Trophoblast cell (in vitro differentiated cells and primary cell): ENCODE data around the gene PTTG2.
A peak's percentile ranks its signal among the peaks of the same experiment; 100 is the strongest.

ENCODE experiments used
- DNase-seq, 2 donors: peaks; one replicate each; pipeline ENCODE4 v3.0.0-alpha.2; 2016
- H2AFZ ChIP-seq: 2 replicates; pipeline ENCODE4 v1.6.1; 2013; ENCODE audit warnings: low read length, moderate library complexity, mild to moderate bottlenecking; ENCODE audit not compliant: insufficient read depth, poor library complexity
- H2AK5ac ChIP-seq: 2 replicates; pipeline ENCODE4 v1.6.1; 2013; ENCODE audit warnings: mild to moderate bottlenecking, low read length
- H2BK120ac ChIP-seq: 2 replicates; pipeline ENCODE4 v1.6.1; 2013; ENCODE audit warnings: low read length, mild to moderate bottlenecking, moderate library complexity; ENCODE audit not compliant: insufficient read depth, poor library complexity
- H2BK12ac ChIP-seq: 2 replicates; pipeline ENCODE4 v1.6.1; 2013; ENCODE audit warnings: mild to moderate bottlenecking, low read length, moderate library complexity
- H2BK5ac ChIP-seq: 2 replicates; pipeline ENCODE4 v1.6.1; 2013; ENCODE audit warnings: low read length, low read depth, moderate library complexity, mild to moderate bottlenecking; ENCODE audit not compliant: poor library complexity
- H3K14ac ChIP-seq: 2 replicates; pipeline ENCODE4 v1.6.1; 2013; ENCODE audit warnings: mild to moderate bottlenecking, low read length
- H3K18ac ChIP-seq: 2 replicates; pipeline ENCODE4 v1.6.1; 2013; ENCODE audit warnings: mild to moderate bottlenecking, low read length
- H3K23ac ChIP-seq: 2 replicates; pipeline ENCODE4 v1.6.1; 2013; ENCODE audit warnings: low read length
- H3K27ac ChIP-seq: 2 replicates; pipeline ENCODE4 v1.5.1; 2013; ENCODE audit warnings: low read depth, mild to moderate bottlenecking, inconsistent platforms, low read length, moderate library complexity
- H3K27me3 ChIP-seq: 2 replicates; pipeline ENCODE4 v1.6.1; 2013; ENCODE audit warnings: inconsistent platforms, mild to moderate bottlenecking, low read length, moderate library complexity; ENCODE audit not compliant: insufficient read depth
- H3K36me3 ChIP-seq, 2 experiments: 1 replicate in 1 of 2; 2 replicates in 1 of 2; pipeline ENCODE4 v1.6.1; 2013; ENCODE audit warnings: low read length in 2 of 2, mild to moderate bottlenecking in 2 of 2, moderate library complexity in 1 of 2; ENCODE audit not compliant: insufficient read depth in 2 of 2, control insufficient read depth in 1 of 2
- H3K4ac ChIP-seq: 2 replicates; pipeline ENCODE4 v1.6.1; 2013; ENCODE audit warnings: low read depth, mild to moderate bottlenecking, low read length, moderate library complexity
- H3K4me1 ChIP-seq, 2 experiments: 1 replicate in 1 of 2; 2 replicates in 1 of 2; pipeline ENCODE4 v1.6.1; 2013; ENCODE audit warnings: low read length in 2 of 2, mild to moderate bottlenecking in 2 of 2, moderate library complexity in 1 of 2; ENCODE audit not compliant: insufficient read depth in 2 of 2, control insufficient read depth in 1 of 2
- H3K4me2 ChIP-seq: 2 replicates; pipeline ENCODE4 v1.6.1; 2013; ENCODE audit warnings: inconsistent platforms, mild to moderate bottlenecking, low read length, moderate library complexity
- H3K4me3 ChIP-seq: 2 replicates; pipeline ENCODE4 v1.5.1; 2013; ENCODE audit warnings: mild to moderate bottlenecking, low read depth, low read length, inconsistent platforms
- H3K79me1 ChIP-seq: one replicate; pipeline ENCODE4 v1.6.1; 2013; ENCODE audit warnings: low read length
- H3K79me2 ChIP-seq: 2 replicates; pipeline ENCODE4 v1.6.1; 2013; ENCODE audit warnings: low read length, mild to moderate bottlenecking; ENCODE audit not compliant: control insufficient read depth, insufficient read depth, poor library complexity
- H3K9ac ChIP-seq: 2 replicates; pipeline ENCODE4 v1.6.1; 2013; ENCODE audit warnings: mild to moderate bottlenecking, low read length
- H3K9me3 ChIP-seq: 2 replicates; pipeline ENCODE4 v1.6.1; 2013; ENCODE audit warnings: low read depth, mild to moderate bottlenecking, control low read depth, inconsistent platforms, low read length; ENCODE audit not compliant: insufficient read depth
- H4K12ac ChIP-seq: 2 replicates; pipeline ENCODE4 v1.6.1; 2013; ENCODE audit warnings: low read depth, mild to moderate bottlenecking, low read length, moderate library complexity
- H4K8ac ChIP-seq: 2 replicates; pipeline ENCODE4 v1.6.1; 2013; ENCODE audit warnings: low read depth, mild to moderate bottlenecking, low read length, moderate library complexity
- H4K91ac ChIP-seq: one replicate; pipeline ENCODE4 v1.6.1; 2013; ENCODE audit warnings: low read depth, mild to moderate bottlenecking, low read length, moderate library complexity
- WGBS: extraction: QIAGEN DNeasy Blood & Tissue Kit; methylation state at CpG from one replicate; pipeline ENCODE4 v1.1.7; 2013; ENCODE audit warnings: missing lambda C conversion rate; ENCODE audit not compliant: insufficient read length, insufficient coverage; ENCODE audit errors: extremely low coverage; 5-methylcytosine and 5-hydroxymethylcytosine counted together

The PTTG2 gene

DNA sequence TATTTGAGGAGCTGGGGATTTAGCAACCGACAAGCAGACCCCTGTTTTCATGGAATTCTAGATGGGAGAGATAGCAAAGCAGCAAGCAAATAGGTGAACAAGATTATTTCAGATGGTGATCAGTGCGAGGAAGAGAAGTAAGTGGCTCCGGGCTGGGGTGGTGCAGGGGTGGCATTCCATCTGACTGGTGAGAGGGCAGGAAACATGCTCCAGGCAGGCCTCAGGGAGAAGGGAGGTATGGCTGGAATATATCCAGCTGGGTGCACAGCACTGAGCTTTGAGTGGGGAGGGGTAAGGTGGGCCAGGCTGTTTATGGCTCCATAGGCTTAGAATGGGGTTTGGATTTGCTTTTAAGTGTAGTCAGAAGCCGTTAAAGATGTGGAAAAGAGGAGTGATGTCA is 21.2 kb downstream of the PTTG2 start:
- Histone ChIP-seq H4K12ac (no peak overlapping the region), H3K4me1 (peaks cover 6 to 17% of the 10 kb centered on the region in 2 experiments), H3K27me3 (no peaks in the 10 kb centered on the region), H3K79me1 (peaks cover 10% of the 10 kb centered on the region), H2BK12ac (no peak overlapping the region), H3K4me2 (peak overlapping the region; percentile 16), H3K36me3 (no peaks in the 10 kb centered on the region), H3K18ac (no peak overlapping the region), H3K9ac (no peak overlapping the region), H3K9me3 (no peaks in the 10 kb centered on the region), H4K91ac (no peak overlapping the region), H3K27ac (peak overlapping the region; percentile 51), H2AK5ac (no peak overlapping the region), H2AFZ (no peak overlapping the region), H3K79me2 (peaks cover 16% of the 10 kb centered on the region), H3K14ac (no peak overlapping the region), H3K4ac (peak overlapping the region; percentile 21), H3K23ac (no peak overlapping the region), H2BK120ac (no peak overlapping the region), H4K8ac (no peak overlapping the region), H2BK5ac (peak overlapping the region; percentile 3), H3K4me3 (no peak overlapping the region)
- peak; percentile 58 to 65 for DNase-seq
- no CpG with 5 or more reads among the region's 4 CpGs for WGBS

DNA sequence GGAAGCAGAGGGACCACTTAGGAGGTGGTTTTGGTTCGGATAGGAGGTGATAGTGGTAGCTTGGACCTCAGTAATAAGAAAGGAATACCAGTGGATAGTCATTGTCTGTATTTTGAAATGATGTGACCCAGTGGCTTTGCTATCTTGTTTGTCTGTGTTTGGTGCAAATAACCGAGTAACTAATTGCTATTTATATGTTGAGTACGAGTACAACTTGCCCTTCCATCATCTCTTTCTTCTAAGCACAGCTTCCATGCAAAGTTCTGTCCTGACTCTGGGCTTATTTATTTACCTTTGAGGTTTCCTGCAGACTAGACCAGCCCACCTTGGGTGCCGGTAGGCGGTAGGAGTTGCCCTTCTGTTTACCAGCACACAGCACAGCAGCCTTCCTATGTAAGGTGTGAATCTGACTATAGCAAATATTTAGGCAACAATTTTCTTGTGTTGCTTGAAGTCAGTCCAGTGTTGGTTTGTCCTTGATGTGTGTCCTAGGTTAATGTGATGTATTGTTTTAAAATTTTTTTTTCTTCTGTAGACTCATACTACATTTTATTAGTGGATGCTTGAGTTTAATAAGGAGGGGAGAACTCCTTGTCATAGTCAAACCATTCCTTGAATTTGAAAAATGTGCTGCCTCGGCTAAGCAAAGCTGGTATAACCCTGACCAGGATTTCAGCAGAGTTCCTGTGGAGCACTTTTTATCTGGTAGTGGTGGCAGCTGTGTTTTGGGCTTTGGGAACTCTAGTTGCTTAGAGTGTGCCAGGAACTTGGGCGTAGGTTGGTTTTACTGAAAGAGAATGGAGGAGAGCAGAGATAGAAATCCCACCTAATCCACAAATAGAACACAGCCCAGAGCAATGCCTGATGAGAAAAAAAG is 21.9 kb downstream of the PTTG2 start:
- no peak overlapping the region for H2AK5ac ChIP-seq
- H4K91ac ChIP-seq, result no peak overlapping the region
- no peak overlapping the region for H4K8ac ChIP-seq
- H3K27ac ChIP-seq, result peak overlapping the region; percentile 51
- no peak overlapping the region for H3K23ac ChIP-seq
- H3K79me2 ChIP-seq, result peaks cover 18% of the 10 kb centered on the region
- H3K9ac ChIP-seq, result no peak overlapping the region
- no peak overlapping the region for H3K14ac ChIP-seq
- H2AFZ ChIP-seq, result no peak overlapping the region
- peak overlapping the region; percentile 3 for H2BK5ac ChIP-seq
- H2BK120ac ChIP-seq, result no peak overlapping the region
- H3K4me2 ChIP-seq, result peak overlapping the region; percentile 20
- H3K4me3 ChIP-seq, result no peak overlapping the region
- no peak overlapping the region for H4K12ac ChIP-seq
- H3K18ac ChIP-seq, result no peak overlapping the region
- H3K36me3 ChIP-seq, result no peaks in the 10 kb centered on the region
- peak overlapping the region; percentile 21 for H3K4ac ChIP-seq
- WGBS, result no CpG with 5 or more reads among the region's 7 CpGs
- H3K4me1 ChIP-seq, result peaks cover 11 to 19% of the 10 kb centered on the region in 2 experiments
- no peaks in the 10 kb centered on the region for H3K27me3 ChIP-seq
- no peak overlapping the region for H2BK12ac ChIP-seq
- H3K79me1 ChIP-seq, result peaks cover 6% of the 10 kb centered on the region
- H3K9me3 ChIP-seq, result no peaks in the 10 kb centered on the region
- DNase-seq, result peak; percentile 42 to 81

DNA sequence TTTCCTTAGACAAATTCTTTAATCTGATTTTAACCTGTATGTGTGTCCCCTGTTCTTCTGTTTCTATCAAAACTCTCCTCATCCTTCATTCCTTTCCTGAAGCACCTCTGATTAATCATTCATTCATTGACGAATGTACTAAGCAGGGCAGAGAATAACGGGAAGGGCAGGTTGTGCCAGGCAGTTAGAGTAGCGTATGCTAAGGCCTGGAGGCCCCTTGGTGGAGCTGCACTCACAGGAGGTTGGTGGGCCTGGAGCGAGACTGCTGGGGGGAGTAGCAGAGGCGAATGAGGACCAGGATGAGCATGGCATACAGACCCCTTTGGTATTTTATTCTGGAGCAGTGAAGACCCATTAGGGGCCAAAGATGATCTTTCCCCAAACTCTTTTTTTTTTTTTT is 22.5 kb downstream of the PTTG2 start:
- H3K23ac ChIP-seq, result no peak overlapping the region
- H3K36me3 ChIP-seq, result no peaks in the 10 kb centered on the region
- H3K4me3 ChIP-seq, result no peak overlapping the region
- H2AK5ac ChIP-seq, result no peak overlapping the region
- DNase-seq, result peak in 1 of 2 donors; percentile 4
- WGBS, result no CpG with 5 or more reads among the region's 5 CpGs
- H2BK12ac ChIP-seq, result peak overlapping the region; percentile 4
- no peak overlapping the region for H4K12ac ChIP-seq
- H3K4ac ChIP-seq, result peak overlapping the region; percentile 53
- H3K27me3 ChIP-seq, result no peaks in the 10 kb centered on the region
- no peaks in the 10 kb centered on the region for H3K9me3 ChIP-seq
- H3K79me2 ChIP-seq, result peaks cover 14% of the 10 kb centered on the region
- H3K79me1 ChIP-seq, result peaks cover 1% of the 10 kb centered on the region
- H4K91ac ChIP-seq, result no peak overlapping the region
- H3K27ac ChIP-seq, result no peak overlapping the region
- H3K4me2 ChIP-seq, result no peak overlapping the region
- no peak overlapping the region for H4K8ac ChIP-seq
- no peak overlapping the region for H2BK120ac ChIP-seq
- H2AFZ ChIP-seq, result no peak overlapping the region
- peaks cover 11 to 19% of the 10 kb centered on the region in 2 experiments for H3K4me1 ChIP-seq
- H3K9ac ChIP-seq, result no peak overlapping the region
- H3K18ac ChIP-seq, result no peak overlapping the region
- no peak overlapping the region for H3K14ac ChIP-seq
- no peak overlapping the region for H2BK5ac ChIP-seq

DNA sequence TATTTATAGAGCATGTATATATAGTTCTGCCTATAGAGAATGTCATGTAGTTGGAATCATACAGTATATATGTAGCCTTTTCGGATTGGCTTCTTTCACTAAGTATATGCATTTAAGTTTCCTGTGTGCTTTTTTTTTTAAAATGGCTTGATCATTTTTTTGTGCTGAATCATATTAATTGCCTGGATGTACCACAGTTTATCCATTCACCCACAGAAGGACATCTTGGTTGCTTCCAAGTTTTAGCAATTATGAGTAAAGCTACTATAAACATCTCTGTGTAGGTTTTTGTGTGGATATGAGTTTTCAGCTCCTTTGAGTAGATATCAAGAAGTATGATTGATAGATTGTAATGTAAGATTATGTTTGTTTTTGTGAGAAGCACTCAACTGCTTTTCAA is 23.8 kb downstream of the PTTG2 start:
- Histone ChIP-seq H3K18ac (no peak overlapping the region), H3K27me3 (no peaks in the 10 kb centered on the region), H3K14ac (no peak overlapping the region), H3K9me3 (no peaks in the 10 kb centered on the region), H2BK12ac (no peak overlapping the region), H3K4me1 (peaks cover 14 to 24% of the 10 kb centered on the region in 2 experiments), H3K36me3 (no peaks in the 10 kb centered on the region), H3K27ac (no peak overlapping the region), H3K4me3 (no peak overlapping the region), H4K8ac (no peak overlapping the region), H3K79me1 (peaks cover 2% of the 10 kb centered on the region), H2BK5ac (no peak overlapping the region), H3K9ac (no peak overlapping the region), H3K23ac (no peak overlapping the region), H2AFZ (no peak overlapping the region), H2AK5ac (no peak overlapping the region), H2BK120ac (no peak overlapping the region), H3K4me2 (no peak overlapping the region), H4K91ac (no peak overlapping the region), H3K4ac (no peak overlapping the region), H3K79me2 (peaks cover 9% of the 10 kb centered on the region), H4K12ac (no peak overlapping the region)
- no CpG with 5 or more reads among the region's 1 CpG for WGBS
- DNase-seq, result no peak
